ENCODE results near the gene ATP5F1E. TPM values are rescaled to one million over a fixed set of nuclear protein-coding genes. Genes with fewer than 3 reads are reported as not detected.
"Not testable (repeated sequence)": the region's sequence is repeated elsewhere in the genome, so short reads cannot be mapped to it uniquely, and the experiment has no call there.

ATP5F1E gene
- total RNA-seq, 1 donor from 2014 or later: 33.8 TPM

GRCh38 chr20:58986968-58987517 is 45.1 kb downstream of the ATP5F1E start:
- no peak overlapping the region for H3K4me3 ChIP-seq (ENCODE audit: low read depth, low read length)

DNA sequence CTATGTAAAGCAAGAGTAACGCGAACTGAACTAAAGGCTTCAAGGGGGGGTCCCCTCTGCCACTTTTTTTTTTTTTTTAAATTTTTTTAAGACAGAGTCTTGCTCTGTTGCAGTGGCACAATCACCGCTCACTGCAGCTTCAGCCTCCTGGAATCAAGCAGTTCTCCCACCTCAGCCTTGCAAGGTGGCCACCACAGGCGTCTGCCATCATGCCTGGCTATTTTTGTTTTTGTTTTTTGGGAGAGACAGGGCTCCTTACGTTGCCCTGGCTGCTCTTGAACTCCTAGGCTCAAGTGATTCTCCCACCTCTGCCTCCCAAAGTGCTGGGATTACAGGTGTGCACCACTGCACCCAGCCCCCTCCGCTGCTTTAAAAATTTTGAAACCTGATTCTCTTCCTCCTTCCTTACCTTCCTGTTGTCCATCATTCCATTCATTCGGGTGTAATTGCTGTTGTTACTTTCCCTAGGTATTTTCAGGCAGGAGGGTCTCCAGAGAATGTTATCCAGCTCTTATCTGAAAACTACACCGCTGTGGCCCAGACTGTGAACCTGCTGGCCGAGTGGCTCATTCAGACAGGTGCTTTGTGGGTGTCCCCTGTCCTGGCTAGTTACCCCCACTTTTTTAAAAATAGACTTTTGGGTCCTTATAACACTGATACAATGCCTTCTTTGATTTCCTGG is 45.7 kb downstream of the ATP5F1E start:
- H3K4me3 ChIP-seq (ENCODE audit: low read depth, low read length): no peak overlapping the region
- no peaks in the 10 kb centered on the region for H3K27me3 ChIP-seq (ENCODE audit: control insufficient read depth, insufficient read depth, low read length)
- TF ChIP-seq, protein P1, sequence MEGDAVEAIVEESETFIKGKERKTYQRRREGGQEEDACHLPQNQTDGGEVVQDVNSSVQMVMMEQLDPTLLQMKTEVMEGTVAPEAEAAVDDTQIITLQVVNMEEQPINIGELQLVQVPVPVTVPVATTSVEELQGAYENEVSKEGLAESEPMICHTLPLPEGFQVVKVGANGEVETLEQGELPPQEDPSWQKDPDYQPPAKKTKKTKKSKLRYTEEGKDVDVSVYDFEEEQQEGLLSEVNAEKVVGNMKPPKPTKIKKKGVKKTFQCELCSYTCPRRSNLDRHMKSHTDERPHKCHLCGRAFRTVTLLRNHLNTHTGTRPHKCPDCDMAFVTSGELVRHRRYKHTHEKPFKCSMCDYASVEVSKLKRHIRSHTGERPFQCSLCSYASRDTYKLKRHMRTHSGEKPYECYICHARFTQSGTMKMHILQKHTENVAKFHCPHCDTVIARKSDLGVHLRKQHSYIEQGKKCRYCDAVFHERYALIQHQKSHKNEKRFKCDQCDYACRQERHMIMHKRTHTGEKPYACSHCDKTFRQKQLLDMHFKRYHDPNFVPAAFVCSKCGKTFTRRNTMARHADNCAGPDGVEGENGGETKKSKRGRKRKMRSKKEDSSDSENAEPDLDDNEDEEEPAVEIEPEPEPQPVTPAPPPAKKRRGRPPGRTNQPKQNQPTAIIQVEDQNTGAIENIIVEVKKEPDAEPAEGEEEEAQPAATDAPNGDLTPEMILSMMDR (IDR thresholded peaks at IDR 0.05; ENCODE audit: insufficient read depth, low read length, poor library complexity, severe bottlenecking): no peak
- no peaks in the 10 kb centered on the region for H3K36me3 ChIP-seq (ENCODE audit: control insufficient read depth, insufficient read depth, low read length)
- DNase-seq (ENCODE audit: low read depth): no peak

More at GRCh38 chr20:58986968-58987517, 45.1 kb downstream of the ATP5F1E start:
- Histone ChIP-seq H3K36me3 (ENCODE audit: control insufficient read depth, insufficient read depth, low read length) (no peaks in the 10 kb centered on the region), H3K27me3 (ENCODE audit: control insufficient read depth, insufficient read depth, low read length) (no peaks in the 10 kb centered on the region)
- no peak for DNase-seq (ENCODE audit: low read depth)
- TF ChIP-seq, protein P1 (IDR thresholded peaks at IDR 0.05; ENCODE audit: insufficient read depth, low read length, poor library complexity, severe bottlenecking): no peak

DNA sequence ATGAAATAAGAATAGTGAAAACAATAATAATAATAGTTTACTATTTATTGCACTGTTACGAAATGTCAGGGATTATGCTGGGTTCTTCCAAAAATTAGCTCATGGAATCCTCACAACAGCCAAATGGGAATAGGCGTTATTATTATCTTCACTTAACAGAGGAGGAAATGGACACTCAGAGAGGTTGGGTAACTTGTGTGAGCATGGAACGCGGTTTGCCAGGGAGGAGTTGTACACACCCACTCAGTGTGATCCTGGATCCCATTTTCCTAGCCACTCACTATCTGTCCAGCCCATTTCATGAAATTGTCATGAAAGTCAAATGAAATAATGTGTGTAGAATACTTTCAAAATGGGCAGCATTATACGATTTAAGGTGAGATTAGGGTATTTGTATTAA is 46.5 kb downstream of the ATP5F1E start:
- H3K4me3 ChIP-seq (ENCODE audit: low read depth, low read length): no peak overlapping the region
- H3K36me3 ChIP-seq (ENCODE audit: control insufficient read depth, insufficient read depth, low read length): no peaks in the 10 kb centered on the region
- H3K27me3 ChIP-seq (ENCODE audit: control insufficient read depth, insufficient read depth, low read length): no peaks in the 10 kb centered on the region
- DNase-seq (ENCODE audit: low read depth): no peak
- TF ChIP-seq, protein P1 (IDR thresholded peaks at IDR 0.05; ENCODE audit: insufficient read depth, low read length, poor library complexity, severe bottlenecking): no peak

DNA sequence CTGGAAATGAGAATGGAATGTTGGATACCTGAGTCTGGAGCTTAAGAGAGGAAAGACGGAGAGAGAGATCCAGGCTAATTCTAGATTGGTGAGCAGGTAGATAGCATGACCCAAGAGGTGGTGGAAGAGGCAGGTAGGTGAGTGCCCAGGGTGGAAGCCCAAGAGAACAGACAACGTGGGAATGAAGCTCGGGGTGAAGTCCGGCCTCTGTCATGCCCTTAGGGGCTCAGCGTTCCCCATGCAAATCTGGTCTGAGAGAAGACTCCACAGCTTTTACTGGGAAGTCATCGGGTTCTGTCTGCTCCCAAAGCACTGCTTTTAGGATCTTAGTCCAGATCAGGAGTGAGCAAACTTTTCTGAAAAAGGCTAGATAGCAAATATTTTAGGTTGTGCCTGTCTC is 47.4 kb downstream of the ATP5F1E start:
- H3K27me3 ChIP-seq (ENCODE audit: control insufficient read depth, insufficient read depth, low read length): no peaks in the 10 kb centered on the region
- H3K4me3 ChIP-seq (ENCODE audit: low read depth, low read length): no peak overlapping the region
- H3K36me3 ChIP-seq (ENCODE audit: control insufficient read depth, insufficient read depth, low read length): no peaks in the 10 kb centered on the region

DNA sequence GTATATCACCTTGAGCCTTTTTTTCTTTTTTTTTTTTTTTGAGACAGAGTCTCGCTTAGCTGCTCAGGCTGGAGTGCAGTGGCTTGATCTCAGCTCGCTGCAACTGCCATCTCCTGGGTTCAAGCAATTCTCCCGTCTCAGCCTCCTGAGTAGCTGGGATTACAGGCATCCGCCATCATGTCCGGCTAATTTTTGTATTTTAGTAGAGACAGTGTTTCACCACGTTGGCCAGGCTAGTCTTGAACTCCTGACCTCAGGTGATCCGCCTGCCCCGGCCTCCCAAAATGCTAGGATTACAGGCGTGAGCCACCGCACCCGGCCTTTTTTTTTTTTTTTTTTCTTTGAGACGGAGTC is 49.0 kb downstream of the ATP5F1E start:
- not testable (repeated sequence) for H3K36me3 ChIP-seq (ENCODE audit: control insufficient read depth, insufficient read depth, low read length); H3K4me3 ChIP-seq (ENCODE audit: low read depth, low read length); H3K27me3 ChIP-seq (ENCODE audit: control insufficient read depth, insufficient read depth, low read length); DNase-seq (ENCODE audit: low read depth)

More for the DNA sequence above, 47.4 kb downstream of the ATP5F1E start:
- no peak for DNase-seq (ENCODE audit: low read depth)
- TF ChIP-seq, protein P1 (IDR thresholded peaks at IDR 0.05; ENCODE audit: insufficient read depth, low read length, poor library complexity, severe bottlenecking): no peak

GRCh38 chr20:58982406-58983114 is 49.6 kb downstream of the ATP5F1E start:
- TF ChIP-seq, protein P1 (IDR thresholded peaks at IDR 0.05; ENCODE audit: insufficient read depth, low read length, poor library complexity, severe bottlenecking): no peak
- Histone ChIP-seq H3K4me3 (ENCODE audit: low read depth, low read length) (peak overlapping the region; percentile 2), H3K36me3 (ENCODE audit: control insufficient read depth, insufficient read depth, low read length) (no peaks in the 10 kb centered on the region), H3K27me3 (ENCODE audit: control insufficient read depth, insufficient read depth, low read length) (no peaks in the 10 kb centered on the region)
- DNase-seq (ENCODE audit: low read depth): no peak
